Mucosa of descending colon (tissue), 3 donors: ENCODE results near the gene WDR13. TPM values are rescaled to one million over a fixed set of nuclear protein-coding genes. Genes with fewer than 3 reads are reported as not detected.

Source experiments
- ATAC-seq: fragments of 200-7000 bp; cut with Tn5 transposase; one replicate; pipeline ENCODE4 v1.9.1; 2020; ENCODE audit warnings: mild to moderate bottlenecking, moderate library complexity
- DNase-seq, 3 donors: peaks; one replicate each; pipeline ENCODE4 v3.0.0-alpha.2; 2020
- H3K36me3 ChIP-seq: fragments of 200-600 bp; one replicate; pipeline ENCODE4 v1.8.0; 2021; ENCODE audit warnings: low read depth, mild to moderate bottlenecking
- H3K4me1 ChIP-seq: fragments of 200-600 bp; one replicate; pipeline ENCODE4 v1.8.0; 2021; ENCODE audit warnings: low read depth, mild to moderate bottlenecking
- H3K4me3 ChIP-seq: fragments of 200-600 bp; one replicate; pipeline ENCODE4 v1.8.0; 2021; ENCODE audit warnings: mild to moderate bottlenecking
- H3K9me3 ChIP-seq: fragments of 200-600 bp; one replicate; pipeline ENCODE4 v1.8.0; 2021; ENCODE audit warnings: mild to moderate bottlenecking
- CTCF ChIP-seq: fragments of 200-600 bp; IDR thresholded peaks from one replicate; pipeline ENCODE4 v1.8.0; 2022; ENCODE audit warnings: antibody characterized with exemption, mild to moderate bottlenecking
- intact Hi-C, 2 donors: fragments of 100-400 bp; cut with DNase I in 1 of 2; cut with micrococcal nuclease in 1 of 2; formaldehyde crosslinking; loops; one replicate each; pipeline versions ENCODE4 v1.11.0 to v1.11.1; 2022; cut with DNase I, micrococcal nuclease
- total RNA-seq, 3 donors: library from RNA; stranded (reverse); fragmentation: NEBNext Ultra II Directional in 2 of 3; extraction: Animal tissue kit (Norgen Biotek cat#: 25700) in 2 of 3; gene quantifications; one replicate each; pipeline versions ENCODE4 v1.2.1 to v1.2.4, GENCODE V29; 2021 to 2023
- donor health status: DM: no; HTN: no; CAD: no; lungs with moderate emphysema.
- donor health status: DM: no; HTN: no; CAD: no.
- donor health status: DM: no; HTN: yes; CAD: no.

WDR13 gene
- total RNA-seq, 3 donors from 2014 or later = 124 to 139 (median 128) TPM

- no peak for TF ChIP-seq CTCF
- Histone ChIP-seq H3K36me3 (no peaks in the 10 kb centered on the region), H3K4me3 (no peak overlapping the region), H3K9me3 (no peaks in the 10 kb centered on the region), H3K4me1 (no peaks in the 10 kb centered on the region)
- intact Hi-C loops = no loop called here
- no peak for ATAC-seq
- no peak for DNase-seq
Observed at GRCh38 chrX:48611703-48612102, 14.4 kb downstream of the WDR13 start.

DNA sequence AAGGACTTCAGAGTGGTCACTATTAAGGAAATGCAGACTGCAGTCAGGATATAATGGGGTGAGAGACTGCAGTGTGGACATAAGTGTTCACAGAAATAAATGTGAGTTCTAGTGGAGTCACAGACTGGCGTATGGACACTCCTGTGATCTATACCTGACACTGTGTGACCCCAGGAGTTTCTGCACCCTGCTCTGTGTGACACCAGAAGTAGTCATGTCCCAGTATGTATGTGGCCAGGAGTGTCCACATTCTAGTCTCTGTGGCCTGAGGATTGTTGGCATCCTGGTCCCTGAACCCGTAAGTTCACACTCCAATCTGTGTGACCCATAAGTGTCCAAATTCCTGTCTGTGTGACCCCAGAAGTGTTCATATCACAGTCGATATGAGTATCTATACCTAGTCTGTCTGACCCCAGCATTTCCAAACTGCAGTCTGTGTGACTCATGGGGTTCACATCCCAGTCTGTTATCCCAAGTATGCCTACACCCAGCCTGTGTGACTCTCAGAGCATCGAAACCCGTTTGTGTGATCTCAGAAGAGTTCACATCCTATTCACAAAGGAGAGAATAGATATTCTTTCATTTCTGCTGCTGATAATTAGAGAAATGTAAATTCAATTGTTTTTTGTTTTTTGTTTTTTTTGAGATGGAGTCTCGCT, 16.3 kb downstream of the WDR13 start:
- no peak overlapping the region for H3K4me3 ChIP-seq
- no peaks in the 10 kb centered on the region for H3K36me3 ChIP-seq
- DNase-seq = no peak
- intact Hi-C loops = no loop called here
- no peak for ATAC-seq
- no peaks in the 10 kb centered on the region for H3K4me1 ChIP-seq
- no peaks in the 10 kb centered on the region for H3K9me3 ChIP-seq
- no peak for TF ChIP-seq CTCF

DNA sequence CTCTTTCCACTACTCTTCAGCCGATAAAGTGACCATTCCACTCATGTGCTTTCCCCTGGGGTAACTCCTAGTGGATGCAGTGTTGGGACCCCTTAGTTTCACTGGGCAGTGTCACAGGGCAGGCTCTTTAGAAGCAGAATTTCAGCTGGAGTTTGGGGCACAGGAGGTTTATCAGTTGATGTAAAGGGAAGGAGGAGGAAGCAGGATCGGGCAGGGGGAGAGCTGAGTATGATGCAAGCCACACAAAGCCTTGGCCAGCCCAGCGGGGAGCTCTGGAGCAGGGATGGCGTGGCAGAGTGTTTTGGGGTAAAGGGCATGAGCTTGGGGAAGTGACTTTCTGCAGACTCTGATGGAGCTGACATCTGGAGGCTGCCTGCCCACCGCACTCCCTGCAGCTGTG, 19.3 kb downstream of the WDR13 start:
- H3K9me3 ChIP-seq = no peaks in the 10 kb centered on the region
- TF ChIP-seq CTCF = no peak
- ATAC-seq (no peak), DNase-seq (no peak)
- H3K36me3 ChIP-seq = no peaks in the 10 kb centered on the region
- no peaks in the 10 kb centered on the region for H3K4me1 ChIP-seq
- no peak overlapping the region for H3K4me3 ChIP-seq
- intact Hi-C loops = no loop called here

DNA sequence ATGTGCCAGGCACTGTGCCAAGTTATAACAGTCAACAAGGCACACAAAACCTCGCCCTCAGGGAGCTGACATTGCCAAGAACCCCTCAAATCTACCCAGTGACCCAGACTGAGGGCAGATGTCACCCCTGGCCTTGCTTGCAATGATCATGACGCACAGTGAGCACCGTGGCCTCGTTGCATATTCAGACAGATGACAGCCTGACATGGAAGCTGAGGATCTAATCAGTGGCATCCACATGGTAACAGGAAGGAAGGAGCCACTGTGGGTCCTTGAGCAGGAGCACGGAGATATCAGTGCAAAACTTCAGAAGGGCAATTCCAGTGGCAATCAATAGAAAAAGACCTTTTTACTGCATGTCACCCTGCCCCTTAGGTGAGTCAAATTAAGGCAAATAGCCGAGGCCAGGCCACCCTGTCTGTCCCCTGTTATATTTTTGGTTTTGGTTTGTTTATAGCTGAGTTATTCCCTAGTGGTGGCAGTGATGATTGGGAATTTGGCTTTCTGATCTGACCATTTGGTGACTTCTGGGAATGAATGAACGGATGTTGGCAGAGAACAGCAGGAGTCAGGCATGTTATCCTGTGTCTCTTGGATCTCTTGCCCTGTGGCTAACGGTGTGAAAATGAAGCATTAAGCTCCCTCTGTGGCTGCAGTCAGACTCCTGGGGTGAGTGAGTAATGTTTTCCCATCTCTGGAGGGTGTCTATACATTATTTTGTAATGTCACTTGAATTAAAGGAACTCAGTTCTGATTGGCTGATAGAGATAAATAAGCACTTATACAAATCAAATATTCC, 20.4 kb downstream of the WDR13 start:
- Histone ChIP-seq H3K36me3 (no peaks in the 10 kb centered on the region), H3K4me1 (no peaks in the 10 kb centered on the region), H3K4me3 (no peak overlapping the region), H3K9me3 (no peaks in the 10 kb centered on the region)
- intact Hi-C loops = no loop called here
- ATAC-seq = no peak
- TF ChIP-seq CTCF = no peak
- no peak for DNase-seq

GRCh38 chrX:48626401-48627298, 29.4 kb downstream of the WDR13 start:
- intact Hi-C loops = no loop called here
- DNase-seq (no peak), ATAC-seq (no peak)
- TF ChIP-seq CTCF = no peak
- no peaks in the 10 kb centered on the region for H3K4me1 ChIP-seq
- no peaks in the 10 kb centered on the region for H3K36me3 ChIP-seq
- H3K9me3 ChIP-seq = no peaks in the 10 kb centered on the region
- no peak overlapping the region for H3K4me3 ChIP-seq
